ENCODE results near the gene NOB1. TPM values are rescaled to one million over a fixed set of nuclear protein-coding genes. Genes with fewer than 3 reads are reported as not detected.
"Not testable (repeated sequence)": the region's sequence is repeated elsewhere in the genome, so short reads cannot be mapped to it uniquely, and the experiment has no call there.

NOB1 gene
- total RNA-seq, 1 experiment from 2014 or later: 15.3 TPM

DNA sequence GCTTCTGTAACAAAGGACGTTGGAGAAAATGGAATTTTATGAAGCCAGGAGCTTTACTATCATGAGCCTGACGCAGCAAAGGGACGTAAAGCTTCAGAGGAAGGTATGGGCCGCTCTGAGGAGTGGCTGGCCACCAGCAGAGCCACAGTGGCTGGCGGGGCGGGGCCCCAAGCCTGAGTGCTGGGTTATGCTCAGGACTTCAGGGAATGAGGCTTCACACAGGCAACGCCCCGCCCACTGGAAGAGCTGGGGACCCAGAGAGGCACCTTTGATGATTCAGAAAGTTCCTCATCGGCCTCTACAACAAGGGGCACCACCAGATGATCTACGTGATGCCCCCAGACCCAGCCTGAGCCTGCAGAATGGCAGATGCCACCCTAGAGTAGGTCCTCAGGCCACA lies 8.8 kb downstream of the NOB1 start:
- H3K4me1 ChIP-seq (replicated peaks): no peaks in the 10 kb centered on the region
- H3K27me3 ChIP-seq (replicated peaks): no peaks in the 10 kb centered on the region
- H3K4me3 ChIP-seq: no peak overlapping the region
- DNase-seq (ENCODE audit: low read depth in 1 of 2, low spot score in 2 of 2): no peak
- H3K27ac ChIP-seq: no peak overlapping the region
- H3K36me3 ChIP-seq: peaks cover 91% of the 10 kb centered on the region
- H3K9me3 ChIP-seq (replicated peaks): no peaks in the 10 kb centered on the region; the same call in 1 of the 2 replicates

DNA sequence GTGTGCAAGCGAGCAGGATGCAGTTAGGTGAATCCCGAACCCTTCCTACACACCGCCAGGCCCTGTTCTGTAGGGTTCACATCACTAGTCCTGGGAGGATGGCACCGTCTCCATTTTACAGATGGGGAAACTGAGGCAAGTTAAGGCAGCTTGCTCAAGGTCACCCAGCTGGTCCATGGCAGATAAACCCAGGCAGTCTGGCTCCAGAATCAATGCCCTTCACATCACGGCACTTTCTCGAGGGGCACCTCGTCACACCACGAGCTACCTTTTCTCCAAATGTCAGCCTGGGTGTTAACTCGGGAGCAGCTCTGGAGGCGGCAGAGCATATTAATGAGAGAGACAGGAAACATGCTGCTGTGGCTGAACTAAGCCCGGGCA lies 9.5 kb downstream of the NOB1 start:
- no peaks in the 10 kb centered on the region; the same call in 1 of the 2 replicates for H3K9me3 ChIP-seq (replicated peaks)
- H3K27ac ChIP-seq: no peak overlapping the region
- H3K4me1 ChIP-seq (replicated peaks): no peaks in the 10 kb centered on the region
- no peak for DNase-seq (ENCODE audit: low read depth in 1 of 2, low spot score in 2 of 2)
- H3K36me3 ChIP-seq: peaks cover 88% of the 10 kb centered on the region
- no peaks in the 10 kb centered on the region for H3K27me3 ChIP-seq (replicated peaks)
- no peak overlapping the region for H3K4me3 ChIP-seq

DNA sequence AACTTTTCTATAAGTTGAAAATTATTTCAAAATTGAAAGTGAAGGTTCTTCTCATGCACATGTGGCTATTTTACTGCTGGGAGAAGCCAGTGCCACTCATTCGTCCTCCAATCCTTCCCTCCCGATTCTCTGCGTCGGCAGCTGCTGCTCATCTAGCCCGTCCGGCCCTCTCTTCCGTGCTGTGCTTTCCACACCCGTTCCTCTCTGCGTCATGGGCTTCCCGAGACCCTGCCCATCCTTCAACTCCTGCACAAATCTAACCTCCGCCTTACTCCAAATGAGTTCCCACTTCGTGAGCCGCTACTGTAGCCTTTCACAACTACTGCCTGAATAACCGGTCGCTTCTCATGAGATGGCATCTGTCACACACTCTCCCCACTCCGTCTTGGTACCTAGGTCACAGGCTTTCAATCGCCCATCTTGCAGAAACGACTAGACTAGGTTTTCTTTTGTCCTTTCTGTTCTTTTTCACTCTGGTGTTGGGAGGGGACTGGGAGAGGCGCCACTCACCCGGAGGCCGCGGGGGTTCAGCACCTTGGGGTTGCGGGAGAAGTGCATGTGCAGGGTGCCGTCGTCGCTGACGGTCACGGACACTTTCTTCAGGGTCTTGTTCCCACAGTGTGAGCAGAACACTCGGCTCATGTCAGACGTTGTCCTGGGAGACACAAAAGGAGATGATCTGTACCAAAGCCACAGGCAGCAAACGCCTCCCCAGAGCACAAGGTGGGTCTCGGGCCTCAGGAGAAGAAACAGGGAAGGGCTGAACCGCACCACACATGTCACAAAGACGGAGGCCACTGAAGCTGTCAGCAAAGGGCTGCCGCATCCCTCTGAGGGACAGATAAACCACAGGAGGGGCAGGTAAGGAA lies 10.1 kb downstream of the NOB1 start:
- Histone ChIP-seq H3K27me3 (replicated peaks) (no peaks in the 10 kb centered on the region), H3K4me3 (no peak overlapping the region), H3K27ac (no peak overlapping the region), H3K36me3 (peaks cover 92% of the 10 kb centered on the region), H3K9me3 (replicated peaks) (no peaks in the 10 kb centered on the region; the same call in 1 of the 2 replicates), H3K4me1 (replicated peaks) (no peaks in the 10 kb centered on the region)
- DNase-seq (ENCODE audit: low read depth in 1 of 2, low spot score in 2 of 2): no peak

DNA sequence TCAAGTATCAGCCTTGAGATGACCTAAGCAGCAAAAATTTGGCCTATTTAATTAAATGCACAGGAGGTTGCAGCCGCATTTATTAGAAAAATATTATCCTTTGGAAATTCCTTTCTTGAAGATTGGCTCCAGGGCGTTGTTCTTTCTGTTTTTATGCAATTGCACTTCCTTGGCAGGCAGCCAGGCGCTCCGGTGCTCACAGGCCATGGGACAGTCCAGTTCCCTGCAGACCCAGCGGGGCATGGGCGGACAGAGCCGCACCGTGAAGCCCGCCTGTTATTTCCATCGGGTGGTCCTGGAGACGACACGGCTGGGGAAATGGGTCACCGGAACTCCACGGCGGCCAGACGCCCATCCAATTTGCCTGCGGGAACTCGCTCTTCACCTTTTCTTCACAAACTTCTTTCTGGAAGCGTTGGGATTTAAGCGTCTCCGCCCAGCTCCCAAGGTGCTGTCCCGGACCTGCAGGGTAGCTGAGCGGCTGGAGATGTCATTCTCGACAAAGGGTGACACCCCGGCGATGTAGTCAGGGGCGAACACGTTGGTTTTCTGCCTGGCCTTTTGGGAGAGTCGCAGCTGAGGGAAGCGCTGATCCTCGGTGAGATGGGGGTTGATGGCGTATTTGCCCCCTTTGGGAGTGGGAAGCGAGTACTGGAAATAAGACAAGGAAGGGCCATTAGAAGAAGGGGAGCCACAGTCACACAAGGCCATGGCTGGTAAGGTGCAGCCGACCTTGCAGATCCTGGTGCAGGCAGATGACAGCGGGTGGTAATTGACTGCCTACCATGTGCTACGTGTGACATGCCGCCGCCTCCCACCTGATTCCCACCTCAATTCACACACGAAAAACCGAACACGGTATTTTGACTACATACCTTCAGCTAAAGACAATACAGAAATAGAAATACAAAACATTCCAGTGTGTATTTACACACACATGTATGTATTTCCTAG lies 12.5 kb downstream of the NOB1 start:
- Histone ChIP-seq H3K27me3 (replicated peaks) (no peaks in the 10 kb centered on the region), H3K9me3 (replicated peaks) (no peaks in the 10 kb centered on the region), H3K27ac (no peak overlapping the region), H3K36me3 (peaks cover 70% of the 10 kb centered on the region), H3K4me3 (no peak overlapping the region), H3K4me1 (replicated peaks) (no peaks in the 10 kb centered on the region)
- no peak for DNase-seq (ENCODE audit: low read depth in 1 of 2, low spot score in 2 of 2)

DNA sequence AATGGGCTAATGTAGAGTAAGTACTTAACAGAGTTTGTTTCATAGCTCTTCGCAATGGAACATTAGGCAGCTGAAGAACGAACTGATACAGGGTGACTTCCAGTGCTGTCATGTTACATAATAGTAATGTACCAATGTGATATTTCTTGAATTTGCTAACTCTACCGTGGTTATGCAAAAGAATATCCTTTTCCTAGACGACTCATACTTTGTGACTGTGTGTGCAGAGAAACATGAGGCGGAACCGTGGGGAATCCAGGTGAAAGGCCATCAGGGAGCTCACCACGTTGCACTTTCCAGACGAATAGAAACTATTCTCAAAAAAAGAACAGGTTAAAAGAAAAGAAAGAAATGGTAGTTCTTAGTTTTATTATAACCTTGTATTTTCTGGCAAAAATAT lies 13.2 kb downstream of the NOB1 start:
- Histone ChIP-seq H3K27me3 (replicated peaks) (no peaks in the 10 kb centered on the region), H3K4me3 (no peak overlapping the region), H3K4me1 (replicated peaks) (no peaks in the 10 kb centered on the region), H3K9me3 (replicated peaks) (no peaks in the 10 kb centered on the region), H3K36me3 (peaks cover 65% of the 10 kb centered on the region), H3K27ac (no peak overlapping the region)
- no peak for DNase-seq (ENCODE audit: low read depth in 1 of 2, low spot score in 2 of 2)

DNA sequence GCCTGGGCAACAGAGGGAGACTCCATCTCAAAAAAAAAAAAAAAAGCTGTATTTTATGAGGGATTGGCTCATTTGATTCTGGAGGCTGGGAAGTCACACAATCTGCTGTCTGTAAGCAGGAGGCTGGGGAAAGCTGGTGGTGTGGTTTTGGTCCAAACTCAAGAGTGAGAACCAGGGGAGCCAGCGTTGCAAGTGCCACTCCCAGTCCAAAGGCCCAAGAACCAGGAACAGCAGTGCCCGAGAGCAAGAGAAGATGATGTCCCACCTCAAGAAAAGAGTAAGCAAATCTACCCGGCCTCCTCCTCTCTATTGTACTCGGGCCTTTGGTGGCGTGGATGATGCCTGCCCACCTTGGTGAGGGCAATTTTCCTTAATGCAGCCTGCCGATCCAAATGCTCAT lies 22.6 kb downstream of the NOB1 start:
- Histone ChIP-seq H3K27ac (no peak overlapping the region), H3K4me3 (no peak overlapping the region), H3K27me3 (replicated peaks) (no peaks in the 10 kb centered on the region), H3K4me1 (replicated peaks) (peaks cover 9% of the 10 kb centered on the region), H3K9me3 (replicated peaks) (no peaks in the 10 kb centered on the region), H3K36me3 (no peaks in the 10 kb centered on the region)
- DNase-seq (ENCODE audit: low read depth in 1 of 2, low spot score in 2 of 2): no peak

DNA sequence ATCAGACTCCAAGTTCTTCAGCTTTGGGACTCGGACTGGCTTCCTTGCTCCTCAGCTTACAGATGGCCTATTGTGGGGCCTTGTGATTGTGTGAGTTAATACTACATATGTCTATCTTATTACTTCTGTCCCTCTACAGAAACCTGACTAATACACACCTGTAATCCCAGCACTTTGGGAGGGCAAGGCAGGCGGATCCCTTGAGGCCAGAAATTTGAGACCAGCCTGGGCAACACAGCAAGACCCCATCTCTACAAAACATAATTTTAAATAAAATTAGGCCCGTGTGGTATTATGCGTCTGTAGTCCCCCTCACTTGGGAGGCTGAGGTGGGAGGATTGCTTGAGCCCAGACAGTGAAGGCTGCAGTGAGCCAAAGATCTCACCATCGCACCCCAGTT lies 23.4 kb downstream of the NOB1 start:
- H3K4me3 ChIP-seq; H3K36me3 ChIP-seq; H3K27me3 ChIP-seq (replicated peaks); DNase-seq (ENCODE audit: low read depth in 1 of 2, low spot score in 2 of 2); H3K27ac ChIP-seq; H3K9me3 ChIP-seq (replicated peaks): not testable (repeated sequence)
- peaks cover 16% of the 10 kb centered on the region for H3K4me1 ChIP-seq (replicated peaks)

DNA sequence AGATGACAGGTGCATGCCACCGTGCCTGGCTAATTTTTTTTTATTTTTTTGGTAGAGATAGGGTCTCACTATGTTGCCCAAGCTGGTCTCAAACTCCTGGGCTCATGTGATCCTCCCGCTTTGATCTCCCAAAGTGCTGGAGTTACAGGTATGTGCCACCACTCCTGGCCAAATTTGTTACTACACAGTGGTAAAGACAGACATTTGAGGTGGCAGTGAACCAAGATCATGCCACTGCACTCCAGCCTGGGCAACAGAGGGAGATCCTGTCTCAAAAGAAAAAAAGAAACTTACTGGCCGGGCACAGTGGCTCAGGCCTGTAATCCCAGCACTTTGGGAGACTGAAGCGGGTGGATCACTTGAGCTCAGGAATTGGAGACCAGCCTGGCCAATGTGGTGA lies 25.7 kb downstream of the NOB1 start:
- not testable (repeated sequence) for H3K27ac ChIP-seq; H3K27me3 ChIP-seq (replicated peaks); H3K9me3 ChIP-seq (replicated peaks); DNase-seq (ENCODE audit: low read depth in 1 of 2, low spot score in 2 of 2); H3K4me3 ChIP-seq; H3K36me3 ChIP-seq
- peaks cover 31% of the 10 kb centered on the region for H3K4me1 ChIP-seq (replicated peaks)

DNA sequence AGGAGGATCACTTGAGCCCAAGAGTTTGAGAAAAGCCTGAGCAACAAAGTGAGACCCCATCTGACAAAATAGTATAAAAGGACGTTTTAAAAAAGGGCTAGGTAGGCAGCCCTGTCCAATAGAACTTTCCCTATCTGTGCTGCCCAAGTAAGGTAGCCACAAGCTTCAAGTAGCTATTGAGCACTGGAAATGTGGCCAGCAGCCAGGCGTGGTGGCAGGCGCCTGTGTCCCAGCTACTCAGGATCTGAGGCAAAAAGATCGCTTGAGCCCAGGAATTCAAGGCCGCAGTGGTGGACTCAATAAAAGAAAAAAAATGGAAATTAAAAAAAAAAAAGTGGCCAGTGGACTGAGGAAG lies 26.8 kb downstream of the NOB1 start:
- H3K4me3 ChIP-seq: no peak overlapping the region
- H3K27me3 ChIP-seq (replicated peaks): no peaks in the 10 kb centered on the region
- peaks cover 3% of the 10 kb centered on the region; the same call in 1 of the 2 replicates for H3K36me3 ChIP-seq
- DNase-seq (ENCODE audit: low read depth in 1 of 2, low spot score in 2 of 2): no peak
- no peaks in the 10 kb centered on the region for H3K9me3 ChIP-seq (replicated peaks)
- H3K4me1 ChIP-seq (replicated peaks): peaks cover 31% of the 10 kb centered on the region
- H3K27ac ChIP-seq: peak overlapping the region; percentile 97

DNA sequence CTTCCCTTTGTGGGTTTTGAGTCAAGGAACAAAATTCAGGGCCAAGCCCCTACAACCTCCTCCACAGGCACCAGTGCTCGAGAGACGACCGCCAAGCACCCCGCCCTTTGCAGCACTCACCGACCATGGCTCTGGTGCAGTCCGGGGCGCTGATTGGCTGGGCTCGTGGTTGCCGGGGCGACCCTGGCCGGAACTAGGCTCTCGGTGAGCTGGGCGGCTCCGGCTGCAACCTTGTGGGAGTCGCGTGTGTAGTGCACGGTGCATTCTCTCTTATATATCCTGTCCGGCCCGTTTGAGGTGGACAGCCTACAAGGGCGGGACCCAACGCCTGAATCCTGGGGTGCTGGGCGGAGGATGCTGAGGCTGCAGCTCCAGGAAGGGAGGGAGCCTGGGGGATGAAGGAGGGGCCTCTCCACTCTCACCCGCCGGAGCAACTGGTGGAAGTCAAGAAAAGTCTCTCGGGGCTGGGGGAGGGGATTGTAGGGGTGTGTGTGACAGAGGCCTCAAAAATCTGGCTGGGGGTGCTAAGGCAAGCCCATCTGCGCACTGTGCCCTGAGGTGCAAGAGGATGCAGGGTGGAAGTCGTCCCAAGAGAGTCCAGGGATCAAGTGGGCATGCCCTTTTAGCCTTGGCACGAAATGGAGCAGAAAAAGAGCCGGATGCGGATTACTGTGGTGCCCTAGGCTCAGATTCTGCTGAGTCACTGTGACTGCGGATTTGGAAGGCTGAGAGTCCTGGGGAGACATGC lies 28.2 kb downstream of the NOB1 start, which contains the start of gene NQO1:
Gene NQO1 (minus strand): TSS at position 248 of the 748 bp plus-strand sequence. CDS start 121 bp downstream, at position 127.
- H3K4me3 ChIP-seq: peak within 1 kb of the TSS; percentile 35
- no peaks in the 10 kb centered on the region for H3K9me3 ChIP-seq (replicated peaks)
- H3K36me3 ChIP-seq: peaks cover 7% of the 10 kb centered on the region; the same call in 1 of the 2 replicates
- H3K27ac ChIP-seq: peak within 1 kb of the TSS; percentile 97
- H3K27me3 ChIP-seq (replicated peaks): no peaks in the 10 kb centered on the region
- H3K4me1 ChIP-seq (replicated peaks): peaks cover 31% of the 10 kb centered on the region
- DNase-seq (ENCODE audit: low read depth in 1 of 2, low spot score in 2 of 2): peak; percentile 91 to 97

DNA sequence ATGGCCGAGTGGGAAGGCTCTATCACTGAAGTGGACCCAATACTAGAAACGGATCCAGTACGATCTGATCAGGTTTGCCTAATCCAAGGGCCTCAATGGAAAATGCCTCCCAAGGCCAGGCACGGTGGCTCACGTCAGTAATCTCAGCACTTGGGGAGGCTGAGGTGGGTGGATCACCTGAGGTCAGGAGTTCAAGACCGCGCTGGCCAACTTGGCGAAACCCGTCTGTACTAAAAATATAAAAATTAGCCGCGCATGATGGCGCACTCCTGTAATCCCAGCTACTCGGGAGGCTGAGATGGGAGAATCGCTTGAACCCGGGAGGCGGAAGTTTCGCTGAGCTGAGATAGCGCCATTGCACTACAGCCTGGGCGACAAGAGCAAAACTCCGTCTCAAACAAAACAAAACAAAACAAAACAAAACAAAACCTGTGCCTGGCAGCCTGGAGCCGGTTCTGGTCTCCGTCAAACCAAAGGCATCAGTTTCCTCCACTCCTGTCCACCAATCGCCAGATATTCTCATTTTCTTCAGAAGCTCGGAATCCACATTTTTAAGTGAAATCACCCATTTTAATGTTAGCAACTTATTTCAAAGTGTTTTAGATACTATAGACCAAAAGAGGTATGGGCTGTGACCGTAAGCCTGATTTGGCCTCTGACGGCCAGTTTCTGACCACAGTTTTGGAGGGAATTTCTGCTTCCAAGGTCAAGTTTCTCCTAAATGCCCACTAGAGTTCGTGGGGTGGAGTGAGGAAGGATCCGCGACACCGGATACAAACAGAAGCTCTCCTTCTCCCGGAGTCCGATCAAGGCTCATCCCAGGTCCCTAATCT lies 29.0 kb downstream of the NOB1 start:
- Histone ChIP-seq H3K27me3 (replicated peaks) (no peaks in the 10 kb centered on the region), H3K36me3 (peaks cover 15% of the 10 kb centered on the region; the same call in 1 of the 2 replicates), H3K4me1 (replicated peaks) (peaks cover 31% of the 10 kb centered on the region), H3K27ac (peak overlapping the region; percentile 97), H3K9me3 (replicated peaks) (no peaks in the 10 kb centered on the region), H3K4me3 (peak overlapping the region; percentile 35)
- no peak for DNase-seq (ENCODE audit: low read depth in 1 of 2, low spot score in 2 of 2)

DNA sequence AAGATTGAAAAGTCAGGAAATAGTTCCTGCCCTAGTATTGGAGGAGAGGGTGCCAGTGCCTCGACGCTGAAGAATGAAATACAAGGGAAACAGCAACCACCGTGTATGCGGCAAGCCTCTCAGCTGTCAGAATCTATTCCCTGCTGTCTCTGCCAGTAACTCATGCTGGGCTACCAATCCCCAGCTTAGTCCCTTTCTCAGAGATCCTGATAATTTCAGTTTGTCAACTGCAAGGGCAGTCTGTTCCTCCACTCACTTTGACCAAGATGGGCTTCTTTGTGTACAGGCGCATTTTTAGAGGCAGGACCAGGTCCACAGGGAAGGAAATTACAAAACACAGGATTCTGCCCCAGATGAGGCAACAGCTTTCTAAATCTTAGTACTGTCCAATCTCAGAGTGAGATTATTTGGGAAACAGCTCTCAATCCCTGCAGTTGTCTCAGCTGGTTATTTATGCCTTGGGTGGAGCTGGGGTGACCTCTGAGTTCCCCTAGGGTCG lies 29.7 kb downstream of the NOB1 start:
- Histone ChIP-seq H3K27me3 (replicated peaks) (no peaks in the 10 kb centered on the region), H3K36me3 (peaks cover 16% of the 10 kb centered on the region; the same call in 1 of the 2 replicates), H3K4me1 (replicated peaks) (peaks cover 31% of the 10 kb centered on the region), H3K9me3 (replicated peaks) (no peaks in the 10 kb centered on the region), H3K27ac (peak overlapping the region; percentile 97; the same call in 1 of the 2 replicates), H3K4me3 (no peak overlapping the region)
- DNase-seq (ENCODE audit: low read depth in 1 of 2, low spot score in 2 of 2): no peak

Measured in SJSA1 (cell line).